Erythroblast (primary cell): ENCODE measurements around the gene CDK6.

Experiments
- GATA1 ChIP-seq: IDR thresholded peaks from 2 replicates; pipeline ENCODE4 v1.6.1; 2011; ENCODE audit warnings: low read depth, mild to moderate bottlenecking, control low read depth, low read length, moderate library complexity
- POLR2A ChIP-seq: IDR thresholded peaks from 2 replicates; pipeline ENCODE4 v1.6.1; 2011; ENCODE audit warnings: mild to moderate bottlenecking, low read length

DNA sequence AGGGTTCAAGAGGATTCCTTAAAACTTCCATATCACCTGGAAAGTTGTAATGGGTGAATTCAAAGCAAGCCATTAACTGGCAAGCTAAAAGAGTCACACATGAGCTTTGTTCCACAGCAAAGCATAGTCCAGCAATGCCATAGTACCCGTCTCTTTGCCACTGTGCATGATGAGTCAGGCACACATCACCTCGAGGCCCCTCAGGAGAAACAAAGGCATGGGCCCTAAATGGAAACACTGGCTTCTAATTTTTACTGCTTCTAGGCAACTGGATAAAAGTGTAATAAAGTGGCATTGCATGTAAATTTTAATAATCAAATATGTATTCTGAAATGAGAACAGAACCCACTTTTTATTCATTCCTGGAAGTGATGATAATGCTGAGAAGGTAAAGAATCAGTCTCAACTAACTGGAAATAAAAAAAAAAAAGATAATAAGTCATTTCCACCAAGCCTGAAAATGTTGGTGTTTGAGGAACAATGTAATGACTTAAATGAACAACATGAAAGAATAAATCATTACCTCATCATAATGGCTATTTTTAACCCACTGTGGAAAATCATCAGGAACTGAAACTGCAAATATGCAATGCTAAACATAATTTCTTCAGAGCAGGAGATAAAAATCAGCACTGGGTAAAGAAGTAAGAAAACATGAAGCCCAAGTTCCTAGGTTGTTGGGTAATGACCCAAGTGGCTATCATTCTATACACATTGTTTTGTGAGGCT is 104.9 kb downstream of the CDK6 start:
- TF ChIP-seq POLR2A: no peak
- TF ChIP-seq GATA1: no peak
